OCI-LY3 (cell line): ENCODE data around the gene AHNAK2.

Experiments
- EZH2phosphoT487 ChIP-seq: fragments of 200-600 bp; shearing (Covaris generic); IDR thresholded peaks from 2 replicates; pipeline ENCODE4 v1.6.1; 2018; ENCODE audit warnings: antibody characterized with exemption, mixed run types, low read depth
- TF ChIP-seq, protein P1 (sequence below): fragments of 200-600, 300-600 bp; sonication (generic); IDR thresholded peaks from 2 replicates; pipeline ENCODE4 v1.5.1; 2014; ENCODE audit warnings: antibody characterized with exemption, low read length, low read depth

GRCh38 chr14:104950021-104950420, 28.2 kb downstream of the AHNAK2 start:
- TF ChIP-seq, protein P1, sequence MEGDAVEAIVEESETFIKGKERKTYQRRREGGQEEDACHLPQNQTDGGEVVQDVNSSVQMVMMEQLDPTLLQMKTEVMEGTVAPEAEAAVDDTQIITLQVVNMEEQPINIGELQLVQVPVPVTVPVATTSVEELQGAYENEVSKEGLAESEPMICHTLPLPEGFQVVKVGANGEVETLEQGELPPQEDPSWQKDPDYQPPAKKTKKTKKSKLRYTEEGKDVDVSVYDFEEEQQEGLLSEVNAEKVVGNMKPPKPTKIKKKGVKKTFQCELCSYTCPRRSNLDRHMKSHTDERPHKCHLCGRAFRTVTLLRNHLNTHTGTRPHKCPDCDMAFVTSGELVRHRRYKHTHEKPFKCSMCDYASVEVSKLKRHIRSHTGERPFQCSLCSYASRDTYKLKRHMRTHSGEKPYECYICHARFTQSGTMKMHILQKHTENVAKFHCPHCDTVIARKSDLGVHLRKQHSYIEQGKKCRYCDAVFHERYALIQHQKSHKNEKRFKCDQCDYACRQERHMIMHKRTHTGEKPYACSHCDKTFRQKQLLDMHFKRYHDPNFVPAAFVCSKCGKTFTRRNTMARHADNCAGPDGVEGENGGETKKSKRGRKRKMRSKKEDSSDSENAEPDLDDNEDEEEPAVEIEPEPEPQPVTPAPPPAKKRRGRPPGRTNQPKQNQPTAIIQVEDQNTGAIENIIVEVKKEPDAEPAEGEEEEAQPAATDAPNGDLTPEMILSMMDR = no peak
- no peak for TF ChIP-seq EZH2phosphoT487
